H1 (cell line): ENCODE measurements around the gene TP73. TPM values are rescaled to one million over a fixed set of nuclear protein-coding genes. Genes with fewer than 3 reads are reported as not detected.

Experiments used
- CTCF ChIA-PET: fragments of 300-600 bp; sonication (Branson Sonifier 250); formaldehyde crosslinking; loops from one replicate; lab custom pipeline; 2021; ENCODE audit not compliant: partially characterized antibody; lab: Charles Lee
- POLR2A ChIA-PET: fragments of 300-600 bp; sonication (Branson Sonifier 250); formaldehyde crosslinking; loops from one replicate; lab custom pipeline; 2021; ENCODE audit warnings: inconsistent platforms; ENCODE audit not compliant: partially characterized antibody; lab: Charles Lee
- DNase-seq, 2 experiments: peaks; one replicate each; pipeline versions ENCODE4 v3.0.0 to v3.0.0-alpha.2; 2010 to 2022; ENCODE audit warnings: low spot score in 2 of 2, low read depth in 1 of 2, mixed read lengths in 1 of 2
- FAIRE-seq: peaks from 2 replicates; lab custom pipeline; 2011; peaks lifted over from hg19 to GRCh38; lab: Jason Lieb, UNC
- H2AFZ ChIP-seq: 2 replicates; pipeline ENCODE4 v1.8.1; 2012; ENCODE audit warnings: low read length, inconsistent platforms
- H2AK5ac ChIP-seq: 2 replicates; pipeline ENCODE4 v1.6.1; 2013; ENCODE audit warnings: low read depth, low read length
- H2BK120ac ChIP-seq: replicated peaks from 2 replicates; pipeline ENCODE3; 2013; ENCODE audit warnings: low read depth, low read length, inconsistent platforms
- H2BK12ac ChIP-seq: 2 replicates; pipeline ENCODE4 v1.6.1; 2013; ENCODE audit warnings: low read depth, low read length
- H2BK15ac ChIP-seq: 2 replicates; pipeline ENCODE4 v1.6.1; 2013; ENCODE audit warnings: low read length
- H2BK20ac ChIP-seq: 2 replicates; pipeline ENCODE4 v1.6.1; 2013; ENCODE audit warnings: low read length
- H2BK5ac ChIP-seq: 2 replicates; pipeline ENCODE4 v1.6.1; 2013; ENCODE audit warnings: low read depth, low read length
- H3K14ac ChIP-seq: 2 replicates; pipeline ENCODE4 v1.6.1; 2013; ENCODE audit warnings: inconsistent platforms; ENCODE audit not compliant: insufficient read length
- H3K18ac ChIP-seq: 2 replicates; pipeline ENCODE4 v1.6.1; 2013; ENCODE audit warnings: low read length; ENCODE audit errors: extremely low read depth
- H3K23ac ChIP-seq: 2 replicates; pipeline ENCODE4 v1.6.1; 2013; ENCODE audit warnings: inconsistent platforms; ENCODE audit not compliant: insufficient read length
- H3K23me2 ChIP-seq: 2 replicates; pipeline ENCODE4 v1.6.1; 2013; ENCODE audit warnings: low read depth, low read length
- H3K27ac ChIP-seq: 2 replicates; pipeline ENCODE4 v1.6.1; 2011; ENCODE audit warnings: low read depth, low read length, inconsistent platforms
- H3K27me3 ChIP-seq, 4 experiments: replicated peaks in 1 of 4; 1 replicate in 1 of 4; 2 replicates in 3 of 4; pipeline versions ENCODE4 v1.6.1 to v1.8.1; 2011 to 2013; ENCODE audit warnings: low read length in 3 of 4, mild to moderate bottlenecking in 3 of 4, inconsistent platforms in 2 of 4, mixed read lengths in 2 of 4, moderate library complexity in 1 of 4; ENCODE audit not compliant: control insufficient read depth in 3 of 4, insufficient read depth in 3 of 4; ENCODE audit errors: extremely low read depth in 1 of 4
- H3K36me3 ChIP-seq, 4 experiments: 2 replicates each; pipeline versions ENCODE4 v1.6.1 to v1.8.1; 2011 to 2013; ENCODE audit warnings: mild to moderate bottlenecking in 4 of 4, low read length in 3 of 4, moderate library complexity in 2 of 4, control low read depth in 1 of 4, inconsistent platforms in 1 of 4; ENCODE audit not compliant: insufficient read depth in 4 of 4, control insufficient read depth in 2 of 4
- H3K4ac ChIP-seq: replicated peaks from 2 replicates; pipeline ENCODE3; 2013; ENCODE audit warnings: low read length, low read depth, mixed read lengths, inconsistent platforms; ENCODE audit not compliant: insufficient read length
- H3K4me1 ChIP-seq, 4 experiments: replicated peaks in 1 of 4; 1 replicate in 1 of 4; 2 replicates in 3 of 4; pipeline versions ENCODE4 v1.6.1 to v1.8.1; 2011 to 2013; ENCODE audit warnings: low read length in 3 of 4, inconsistent platforms in 2 of 4, mixed read lengths in 1 of 4; ENCODE audit not compliant: insufficient read depth in 4 of 4, control insufficient read depth in 3 of 4
- H3K4me2 ChIP-seq, 2 experiments: 2 replicates each; pipeline versions ENCODE4 v1.6.1 to v1.8.1; 2011 to 2013; ENCODE audit warnings: low read depth in 2 of 2, low read length in 2 of 2, control low read depth in 1 of 2, inconsistent platforms in 1 of 2, mild to moderate bottlenecking in 1 of 2; ENCODE audit not compliant: insufficient read depth in 1 of 2
- H3K4me3 ChIP-seq, 4 experiments: fragments of 200-600, 300-600 bp in 1 of 4; sonication (generic), shearing (Covaris generic), sonication (Bioruptor Twin) in 1 of 4; 2 replicates each; pipeline versions ENCODE4 v1.5.1 to v1.8.1; 2011 to 2016; ENCODE audit warnings: low read length in 4 of 4, low read depth in 3 of 4, control low read depth in 2 of 4, inconsistent platforms in 2 of 4, mild to moderate bottlenecking in 2 of 4, mixed read lengths in 1 of 4, moderate library complexity in 1 of 4; ENCODE audit not compliant: insufficient read depth in 2 of 4; ENCODE audit errors: extremely low read depth in 1 of 4
- H3K56ac ChIP-seq: replicated peaks from 2 replicates; pipeline ENCODE3; 2013; ENCODE audit warnings: low read depth, mild to moderate bottlenecking, mixed read lengths, low read length, inconsistent platforms; ENCODE audit not compliant: insufficient read length
- H3K79me1 ChIP-seq: 2 replicates; pipeline ENCODE4 v1.6.1; 2013; ENCODE audit warnings: low read depth, low read length, control low read depth
- H3K79me2 ChIP-seq, 2 experiments: 2 replicates each; pipeline versions ENCODE4 v1.6.1 to v1.8.1; 2012 to 2013; ENCODE audit warnings: low read length in 2 of 2, mild to moderate bottlenecking in 2 of 2, inconsistent platforms in 1 of 2; ENCODE audit not compliant: insufficient read depth in 2 of 2, control insufficient read depth in 1 of 2
- H3K9ac ChIP-seq, 4 experiments: replicated peaks in 1 of 4; 1 replicate in 1 of 4; 2 replicates in 3 of 4; pipeline versions ENCODE4 v1.6.1 to v1.8.1; 2011 to 2013; ENCODE audit warnings: low read depth in 3 of 4, low read length in 3 of 4, control low read depth in 2 of 4, mild to moderate bottlenecking in 2 of 4, moderate library complexity in 2 of 4, inconsistent platforms in 1 of 4; ENCODE audit errors: extremely low read depth in 1 of 4
- H3K9me3 ChIP-seq, 2 experiments: 2 replicates each; pipeline versions ENCODE4 v1.6.1 to v1.8.1; 2012 to 2013; ENCODE audit warnings: mild to moderate bottlenecking in 2 of 2, moderate library complexity in 2 of 2, control low read depth in 1 of 2, inconsistent platforms in 1 of 2, low read depth in 1 of 2, low read length in 1 of 2, mixed read lengths in 1 of 2; ENCODE audit not compliant: insufficient read depth in 2 of 2
- H4K20me1 ChIP-seq, 2 experiments: replicated peaks in 1 of 2; 2 replicates each; pipeline versions ENCODE3 to v1.8.1; 2011 to 2013; ENCODE audit warnings: inconsistent platforms in 2 of 2, low read length in 2 of 2, mild to moderate bottlenecking in 1 of 2; ENCODE audit not compliant: insufficient read depth in 2 of 2, control insufficient read depth in 1 of 2
- H4K5ac ChIP-seq: 2 replicates; pipeline ENCODE4 v1.6.1; 2013; ENCODE audit warnings: low read length, low read depth, mixed read lengths, inconsistent platforms; ENCODE audit not compliant: insufficient read length
- H4K8ac ChIP-seq: 2 replicates; pipeline ENCODE4 v1.8.0; 2013; ENCODE audit warnings: mild to moderate bottlenecking, moderate library complexity, low read length, inconsistent platforms; ENCODE audit not compliant: insufficient read depth; ENCODE audit errors: extremely low read depth
- H4K91ac ChIP-seq: replicated peaks from 2 replicates; pipeline ENCODE3; 2013; ENCODE audit warnings: low read length, mixed read lengths, inconsistent platforms; ENCODE audit not compliant: insufficient read length
- ASH2L ChIP-seq: fragments of 200-600, 300-600 bp; sonication (generic); IDR thresholded peaks from one replicate; pipeline ENCODE4 v1.7.1; 2017; ENCODE audit warnings: low read length
- CTBP2 ChIP-seq: IDR thresholded peaks from 2 replicates; pipeline ENCODE4 v1.7.0; 2011; ENCODE audit warnings: borderline replicate concordance, mild to moderate bottlenecking, moderate library complexity, mixed read lengths, low read length; ENCODE audit not compliant: insufficient read depth, insufficient read length
- EGR1 ChIP-seq: IDR thresholded peaks from 2 replicates; pipeline ENCODE4 v1.6.1; 2011; ENCODE audit warnings: low read depth, low read length, borderline replicate concordance
- MAFK ChIP-seq: IDR thresholded peaks from 2 replicates; pipeline ENCODE4 v1.6.1; 2012; ENCODE audit warnings: low read depth, mild to moderate bottlenecking, improper control_type of control experiment, low read length
- RBBP5 ChIP-seq: IDR thresholded peaks from 2 replicates; pipeline ENCODE4 v1.7.1; 2012; ENCODE audit warnings: low read depth, mild to moderate bottlenecking, inconsistent platforms, low read length, moderate library complexity, borderline replicate concordance
- RNF2 ChIP-seq: fragments of 200-900, 300-1000 bp; sonication (generic); IDR thresholded peaks from 2 replicates; pipeline ENCODE4 v1.7.1; 2016; ENCODE audit warnings: borderline replicate concordance, low read depth, mild to moderate bottlenecking, antibody characterized with exemption, low read length; ENCODE audit not compliant: poor library complexity, severe bottlenecking; ENCODE audit errors: missing control alignments
- SIN3A ChIP-seq, 2 experiments: IDR thresholded peaks in 1 of 2; conservative IDR thresholded peaks in 1 of 2; 2 replicates each; pipeline ENCODE4 v1.6.1; 2011 to 2012; ENCODE audit warnings: low read length in 2 of 2, improper control_type of control experiment in 1 of 2, low read depth in 1 of 2, mild to moderate bottlenecking in 1 of 2
- WGBS, 2 experiments: shearing (Covaris generic) in 1 of 2; methylation state at CpG; one replicate each; pipeline versions ENCODE4 v1.1.6 to v1.1.7; 2013 to 2015; ENCODE audit warnings: low lambda C conversion rate in 2 of 2, mixed read lengths in 2 of 2, inconsistent platforms in 1 of 2, low coverage in 1 of 2, missing lambda C conversion rate in 1 of 2; ENCODE audit not compliant: insufficient replicate concordance in 2 of 2, insufficient coverage in 1 of 2, insufficient read length in 1 of 2; ENCODE audit errors: extremely low coverage in 1 of 2, missing lambda C conversion rate in 1 of 2; 5-methylcytosine and 5-hydroxymethylcytosine counted together
- long read RNA-seq, 2 experiments: library from RNA in 1 of 2; library from capped mRNA in 1 of 2; stranded (forward); transcript quantifications; one replicate each; pipeline ENCODE4 v2.0.0, GENCODE V29; 2021; ENCODE audit warnings: inconsistent platforms in 1 of 2
- polyA minus RNA-seq, 3 experiments: library from RNA; depleted of rRNA, polyadenylated mRNA; stranded (reverse); fragments of >200 nt; gene quantifications; 1 replicate in 2 of 3; 2 replicates in 1 of 3; pipeline ENCODE4 v1.2.3, GENCODE V29; 2011
- polyA plus RNA-seq, 7 experiments: library from polyadenylated mRNA; depleted of rRNA in 3 of 7; stranded (reverse) in 5 of 7; unstranded in 2 of 7; fragments of >200 nt in 5 of 7; fragments of 200-250 nt in 2 of 7; gene quantifications; 1 replicate in 5 of 7; 2 replicates in 1 of 7; 4 replicates in 1 of 7; pipeline versions ENCODE4 v1.2.1 to v1.2.3, GENCODE V29; 2011 to 2013; ENCODE audit warnings: missing spikeins in 2 of 7, mixed read lengths in 2 of 7
- total RNA-seq: library from RNA; stranded (reverse); fragmentation: NEBNext Ultra II Directional; extraction: Animal tissue kit (Norgen Biotek cat#: 25700); gene quantifications from 2 replicates; pipeline ENCODE4 v1.2.1, GENCODE V29; 2021

The TP73 gene
- total RNA-seq (2.9 and 3.1 TPM in 2 replicates), polyA plus RNA-seq (2011; rRNA removed) (2.6 and 4.2 TPM in 2 replicates), polyA minus RNA-seq (2011; rRNA and poly(A)+ RNA removed) (1.9 and 3.5 TPM in 2 replicates)
- polyA plus RNA-seq (2011; cell fraction: cytosol; rRNA removed) = 1.3 TPM
- polyA plus RNA-seq (2011; cell fraction: nucleus; rRNA removed) = 8.4 TPM
- 1.2 to 3.8 TPM (median 2.8 TPM) in 4 replicates for polyA plus RNA-seq (2012, experiment 1 of 2)
- polyA plus RNA-seq (2012, experiment 2 of 2) = 1.3 TPM
- polyA plus RNA-seq (2013, experiment 1 of 2) = 2.1 TPM
- 2.3 TPM for polyA plus RNA-seq (2013, experiment 2 of 2)
- 3.4 TPM for polyA minus RNA-seq (2011; cell fraction: cytosol; rRNA and poly(A)+ RNA removed)
- polyA minus RNA-seq (2011; cell fraction: nucleus; rRNA and poly(A)+ RNA removed) = 6.7 TPM
- long read RNA-seq, experiment 1, partial matches to known transcripts = 1 of 1 reads
- long read RNA-seq, experiment 1, other reads (novel, unspliced or antisense) = 0 of 1 reads
- long read RNA-seq, experiment 2 = 0 reads

GRCh38 chr1:3651930-3652547 lies at the start of gene TP73:
TSS of gene TP73 (plus strand) at chr1:3652516. CDS start at chr1:3682366, 29,850 bp downstream.
- Histone ChIP-seq H3K23ac (no peak within 1 kb of the TSS), H3K9me3 (no peaks in the 10 kb centered on the region), H2AFZ (no peak within 1 kb of the TSS; the same call in 1 of the 2 replicates), H3K56ac (no peak within 1 kb of the TSS), H4K20me1 (peaks cover 0 to 4% of the 10 kb centered on the region in 2 experiments), H3K18ac (no peak within 1 kb of the TSS; the same call in 1 of the 2 replicates), H2BK12ac (peak within 1 kb of the TSS; percentile 68; the same call in 1 of the 2 replicates), H3K79me1 (peaks cover 3% of the 10 kb centered on the region; the same call in 1 of the 2 replicates), H2BK120ac (no peak within 1 kb of the TSS), H3K23me2 (peaks cover 20% of the 10 kb centered on the region; the same call in 1 of the 2 replicates), H3K9ac (peak within 1 kb of the TSS in 1 of 4 experiments; percentile 44; a peak in 1 of 7 replicates), H3K27ac (no peak within 1 kb of the TSS), H3K79me2 (peaks cover 0 to 9% of the 10 kb centered on the region in 2 experiments; a peak in 1 of 4 replicates), H3K4me1 (peaks cover 0 to 21% (median 3%) of the 10 kb centered on the region in 4 experiments; a peak in 5 of 7 replicates), H2AK5ac (no peak within 1 kb of the TSS), H4K5ac (no peak within 1 kb of the TSS), H2BK15ac (0 out of 2 replicates have a peak within 1 kb of the TSS, but pooled peaks have one; percentile 5), H3K27me3 (peaks cover 46 to 68% (median 63%) of the 10 kb centered on the region in 4 experiments), H2BK5ac (no peak within 1 kb of the TSS), H3K36me3 (peaks cover 0 to 9% (median 5%) of the 10 kb centered on the region in 4 experiments; a peak in 2 of 8 replicates), H3K4me3 (peak within 1 kb of the TSS; percentile 51 to 97 (median 58)), H2BK20ac (no peak within 1 kb of the TSS), H3K4ac (no peak within 1 kb of the TSS), H3K14ac (no peak within 1 kb of the TSS), H4K91ac (no peak within 1 kb of the TSS), H4K8ac (0 out of 2 replicates have a peak within 1 kb of the TSS, but pooled peaks have one; percentile 15), H3K4me2 (peak within 1 kb of the TSS; percentile 77 to 81)
- ChIA-PET CTCF (interaction anchor here (1.4 to 2.5 kb wide), 5 partner anchors 10 to 134 kb away, joined by 3 to 16 read pairs (median 7); no protein-coding TSS in a partner anchor), POLR2A (interaction anchor here (1.3 kb wide), 1 partner anchor 265 kb away, joined by 3 read pairs; no protein-coding TSS in a partner anchor)
- TF ChIP-seq SIN3A (conservative IDR thresholded peaks at IDR 0.05 in 1 of 2, IDR thresholded peaks at IDR 0.05 in 1 of 2; ENCODE audit: low read depth in 1 of 2, low read length in 2 of 2) = no peak; a peak in 1 of 4 replicates
- TF ChIP-seq MAFK = no peak
- no peak for TF ChIP-seq RNF2
- TF ChIP-seq RBBP5 = 0 out of 2 replicates have a peak, but pooled peaks have one; percentile 37
- no peak for TF ChIP-seq CTBP2
- peak; percentile 5 for TF ChIP-seq ASH2L
- TF ChIP-seq EGR1 = peak; percentile 88
- DNase-seq = peak in 1 of 2 experiments; percentile 73
- WGBS, 2 experiments = 2% methylated on average over 35 of the region's 80 CpGs; no CpG with 5 or more reads in 1 of the 2 experiments
- no peak for FAIRE-seq
